GM18511 (cell line): ENCODE measurements around the gene HOXC9.

Source experiments
- ATAC-seq: cut with Tn5 transposase; IDR thresholded peaks from one replicate; pipeline ENCODE4 v1.9.1; 2021; ENCODE audit warnings: mild to moderate bottlenecking, moderate library complexity; ENCODE audit not compliant: unreplicated experiment

HOXC9 gene

DNA sequence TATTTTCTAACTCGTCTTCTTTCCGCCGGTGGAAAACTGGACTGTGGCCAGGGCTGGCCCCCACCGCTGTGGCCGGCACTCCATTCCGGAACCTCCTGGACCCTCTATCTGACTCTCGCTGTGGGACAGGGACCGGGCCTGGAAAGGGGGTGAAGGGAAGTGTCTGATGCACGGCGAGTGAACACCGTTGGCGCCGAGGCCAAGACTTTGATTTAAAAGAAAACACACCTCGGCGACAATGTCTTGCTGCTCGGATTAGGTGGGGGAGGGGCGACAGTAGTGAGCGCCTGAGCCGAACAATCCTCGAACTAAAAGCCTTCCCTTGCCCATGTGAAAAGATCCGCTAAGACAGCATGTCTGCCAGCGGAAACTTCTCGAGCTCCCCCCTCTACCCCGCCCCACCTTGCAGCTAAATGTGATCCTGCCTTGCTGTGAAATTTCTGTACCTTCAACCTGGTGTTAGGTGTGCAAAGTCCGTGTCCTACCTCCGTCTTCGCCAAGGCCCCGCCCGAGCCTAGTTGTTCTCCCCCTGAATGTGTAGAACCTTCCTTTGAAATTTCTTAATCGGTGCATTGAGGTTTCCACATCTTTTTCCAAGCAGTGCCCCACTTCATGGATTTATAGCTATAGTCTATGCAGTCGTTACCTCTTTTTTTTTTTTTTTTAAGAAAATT lies 24.3 kb upstream of the HOXC9 start:
- no peak for ATAC-seq

DNA sequence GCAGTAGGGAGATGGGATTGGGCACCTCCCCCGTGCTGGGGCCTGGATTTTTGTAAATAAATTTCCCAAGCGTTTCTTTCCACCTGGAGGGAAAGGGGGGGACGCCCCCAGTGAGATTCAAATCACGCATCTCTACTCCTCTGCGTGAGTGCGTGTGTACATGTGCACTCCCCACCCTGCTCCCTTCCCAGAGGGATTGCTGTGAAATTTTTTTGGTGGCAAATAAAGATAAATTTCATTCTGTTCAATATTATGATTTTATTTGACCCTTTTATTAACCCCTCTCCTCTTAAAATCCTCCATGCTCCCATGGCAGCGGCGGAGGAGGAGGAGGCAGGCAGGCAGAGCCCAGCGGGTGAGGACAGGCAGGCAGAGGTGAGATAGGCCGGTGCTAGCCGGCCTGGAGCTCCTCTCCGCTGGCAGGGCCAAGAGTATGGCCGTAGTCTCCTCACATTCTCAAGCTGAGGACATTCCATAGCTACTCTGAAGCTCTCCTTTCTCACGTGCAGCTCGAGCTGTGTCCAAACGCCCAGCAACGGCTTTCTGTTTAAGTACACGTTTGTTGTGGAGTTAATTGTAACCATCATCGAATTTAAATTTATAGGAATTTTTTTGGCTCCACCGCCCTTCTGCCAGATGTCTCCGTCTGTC lies 23.7 kb upstream of the HOXC9 start:
- no peak for ATAC-seq

DNA sequence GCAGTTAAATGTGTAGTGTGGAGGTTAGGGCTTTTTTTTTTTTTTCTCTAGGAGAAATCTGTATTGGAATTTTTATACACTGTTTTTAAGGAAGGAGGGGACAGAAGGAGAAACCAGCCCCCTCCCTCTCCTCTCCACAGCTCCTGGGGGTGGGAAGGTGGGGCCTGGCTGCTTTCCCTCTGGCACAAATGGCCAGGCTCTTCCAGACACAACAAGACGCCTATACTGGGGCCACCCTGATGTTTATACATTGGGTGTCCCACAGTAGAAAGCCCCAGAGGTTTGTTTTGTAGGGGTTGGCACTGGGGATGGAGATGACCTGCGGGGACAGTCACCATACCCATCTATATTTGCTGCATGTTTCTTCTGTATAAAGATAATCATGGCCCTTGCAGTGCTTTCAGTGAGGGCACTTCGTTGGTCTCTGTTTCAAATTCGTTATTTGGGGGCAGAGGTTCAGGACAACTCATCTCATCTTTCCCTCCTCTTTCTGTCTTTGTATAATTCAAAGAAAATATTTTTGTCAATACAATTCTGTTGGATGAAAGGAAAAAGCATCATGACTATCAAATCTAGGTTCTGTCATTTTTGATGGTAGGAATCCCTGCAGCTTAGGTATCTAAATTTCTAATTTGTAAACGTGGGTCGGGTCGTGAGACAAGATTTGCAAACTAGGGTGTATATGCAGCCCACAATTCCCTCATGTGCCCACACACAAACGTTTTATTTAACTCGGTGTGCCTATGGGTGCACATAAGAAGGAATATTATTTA lies 23.0 kb upstream of the HOXC9 start:
- ATAC-seq = no peak

- no peak for ATAC-seq
Observed at GRCh38 chr12:53977596-53978445, 22.1 kb upstream of the HOXC9 start.

DNA sequence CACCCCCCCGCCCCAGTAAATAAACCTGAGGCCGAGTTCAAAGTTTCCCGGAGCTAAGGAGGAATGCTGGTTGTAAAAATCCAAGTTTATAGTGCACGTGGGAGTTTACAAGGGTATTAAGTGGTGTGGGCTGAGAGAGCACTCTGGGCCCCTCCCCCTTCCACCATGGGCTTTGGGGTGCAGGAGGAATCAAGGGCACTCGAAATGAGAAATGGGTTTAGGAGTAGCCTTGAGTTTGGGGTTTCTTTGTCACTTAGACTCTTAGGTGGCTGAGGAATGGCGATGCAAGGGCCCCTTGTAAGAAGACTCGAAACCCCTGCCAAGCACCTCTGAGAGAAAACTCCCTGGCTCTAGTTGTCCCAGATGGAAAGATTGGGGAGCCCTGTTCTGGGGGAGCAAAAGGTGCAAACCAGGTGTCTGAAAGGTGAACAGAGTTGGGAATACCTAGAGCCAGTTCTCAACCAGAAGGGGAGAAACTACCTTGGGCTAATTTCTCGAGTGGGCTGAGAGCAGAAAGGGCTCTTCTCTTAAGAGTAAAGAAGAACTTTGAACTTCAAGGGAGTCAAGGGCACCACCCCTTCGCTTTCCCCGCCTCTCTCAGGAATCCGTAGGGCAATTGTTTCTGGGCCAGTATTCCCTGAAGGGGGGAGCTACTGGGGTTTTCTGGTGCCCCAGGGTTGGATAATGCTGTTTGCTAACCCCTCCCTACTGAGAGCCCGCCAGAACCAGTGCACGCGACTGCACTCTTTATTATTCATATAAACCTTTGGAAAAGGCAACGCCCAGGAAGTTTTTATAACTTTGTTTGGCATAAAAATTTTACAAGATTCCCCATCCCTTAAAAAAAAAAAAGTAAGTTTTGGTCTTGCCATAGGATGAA lies 21.2 kb upstream of the HOXC9 start:
- no peak for ATAC-seq

- no peak for ATAC-seq
Observed at GRCh38 chr12:53980104-53980801, 19.7 kb upstream of the HOXC9 start.

DNA sequence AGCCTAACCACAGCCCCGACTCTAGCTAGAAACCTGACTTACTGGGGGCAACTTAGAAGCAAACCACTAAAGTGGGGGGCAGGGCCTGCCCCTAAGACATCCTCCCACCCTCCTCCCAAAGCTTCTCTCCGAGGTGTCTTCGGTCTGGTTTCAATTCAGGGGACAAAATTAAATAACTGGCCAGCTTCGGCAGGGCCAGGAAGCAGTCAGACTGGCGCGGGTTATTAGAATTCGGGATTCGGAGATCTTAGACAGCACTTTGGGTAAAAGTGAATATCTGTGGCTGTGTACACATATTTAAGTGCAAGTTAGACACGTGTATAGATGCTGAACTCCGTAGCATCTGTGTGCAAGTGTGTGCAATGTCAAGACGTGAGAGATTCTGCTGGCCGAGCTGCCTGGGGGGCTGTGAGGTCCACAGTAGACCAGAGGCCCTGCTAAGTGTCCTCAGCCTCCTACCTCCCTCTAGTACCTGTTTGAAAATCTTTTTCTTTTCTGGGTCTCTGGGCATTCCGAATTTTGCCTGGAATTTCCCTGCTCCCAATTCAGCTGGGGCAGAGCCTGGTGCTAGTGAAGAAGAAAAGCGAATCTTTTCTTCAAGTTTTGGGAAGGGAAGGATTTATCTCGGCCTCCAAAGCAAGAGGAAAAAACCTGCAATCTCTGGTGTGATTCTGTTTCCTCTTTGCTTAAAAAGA lies 19.0 kb upstream of the HOXC9 start:
- ATAC-seq = no peak

DNA sequence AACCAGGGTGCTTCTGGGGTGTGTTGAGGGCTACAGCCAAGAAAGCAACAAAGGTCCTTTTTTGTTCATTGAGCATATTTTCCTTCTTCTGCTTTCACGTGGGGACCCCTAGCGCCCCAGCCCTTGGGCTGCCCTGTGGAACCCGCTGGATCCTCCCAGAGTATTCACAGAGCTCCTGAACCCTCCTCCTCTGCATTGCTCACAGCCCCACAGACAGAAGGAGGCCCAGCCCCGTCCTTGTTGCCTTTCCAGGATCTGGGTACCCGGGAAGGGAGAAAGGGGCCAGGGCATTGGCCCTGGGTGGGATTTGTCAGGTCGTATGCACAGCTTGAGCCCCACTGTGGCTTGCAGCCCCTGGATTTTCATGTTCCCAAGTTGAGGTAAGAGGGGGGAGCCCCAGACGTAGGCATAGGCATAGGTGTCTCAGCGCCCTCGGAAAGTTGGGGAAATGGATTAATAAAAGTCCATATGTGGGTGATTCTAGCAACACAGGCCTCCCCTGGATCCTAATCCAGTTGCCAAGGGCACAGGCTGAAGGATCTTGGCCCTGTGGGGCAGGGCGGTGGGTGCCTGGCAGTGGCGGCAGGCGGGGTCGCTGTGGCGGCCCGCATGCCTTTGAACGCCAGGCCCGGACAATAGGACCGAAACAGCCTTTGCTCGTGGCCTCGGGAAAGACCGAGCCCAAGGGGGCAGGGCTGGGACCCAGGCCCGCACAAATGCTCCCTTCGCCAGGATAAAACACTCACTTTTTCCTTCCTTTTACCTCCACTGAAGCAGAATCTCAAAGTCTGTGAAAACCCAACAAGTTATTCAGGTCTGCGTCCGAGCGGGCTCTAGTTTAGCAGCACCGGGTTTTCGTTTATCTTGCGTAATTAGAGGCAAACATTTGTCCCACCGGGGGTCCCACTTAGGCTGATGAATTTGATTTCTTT lies 18.1 kb upstream of the HOXC9 start:
- ATAC-seq = no peak

GRCh38 chr12:53982648-53983567 lies 17.1 kb upstream of the HOXC9 start:
- ATAC-seq = no peak

- ATAC-seq = no peak
Observed at GRCh38 chr12:53983568-53983949, 16.4 kb upstream of the HOXC9 start.

DNA sequence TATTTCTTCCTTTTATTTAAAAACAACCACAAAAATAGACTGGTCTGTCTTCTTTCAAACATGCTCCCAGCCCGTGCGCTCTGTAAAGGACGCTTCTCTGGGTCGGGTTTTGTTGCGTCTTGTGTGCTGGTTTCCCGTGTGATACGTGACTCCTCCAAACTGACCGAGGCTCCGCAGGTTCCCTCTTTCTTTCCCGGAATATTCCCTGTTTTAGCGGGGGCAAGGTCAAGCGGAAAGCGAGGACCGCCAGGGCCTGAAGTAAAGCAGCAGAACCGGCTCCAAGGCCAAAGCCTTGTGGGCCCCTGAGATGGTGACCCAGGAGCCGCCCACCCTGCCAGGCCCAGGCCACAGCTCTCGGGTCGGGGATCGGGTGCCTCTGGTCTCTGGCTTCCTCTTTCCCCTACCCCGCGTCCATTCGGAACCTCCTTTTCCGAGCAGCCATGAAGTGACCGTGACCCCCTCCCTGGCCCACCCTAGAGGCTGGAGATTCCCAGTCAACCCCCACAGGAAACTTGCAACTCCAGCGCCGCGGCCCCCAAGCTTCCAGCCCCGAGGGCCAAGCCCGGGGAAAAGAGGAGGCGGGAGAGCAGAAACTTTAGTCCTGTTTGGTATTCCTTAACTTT lies 15.9 kb upstream of the HOXC9 start:
- ATAC-seq = no peak

DNA sequence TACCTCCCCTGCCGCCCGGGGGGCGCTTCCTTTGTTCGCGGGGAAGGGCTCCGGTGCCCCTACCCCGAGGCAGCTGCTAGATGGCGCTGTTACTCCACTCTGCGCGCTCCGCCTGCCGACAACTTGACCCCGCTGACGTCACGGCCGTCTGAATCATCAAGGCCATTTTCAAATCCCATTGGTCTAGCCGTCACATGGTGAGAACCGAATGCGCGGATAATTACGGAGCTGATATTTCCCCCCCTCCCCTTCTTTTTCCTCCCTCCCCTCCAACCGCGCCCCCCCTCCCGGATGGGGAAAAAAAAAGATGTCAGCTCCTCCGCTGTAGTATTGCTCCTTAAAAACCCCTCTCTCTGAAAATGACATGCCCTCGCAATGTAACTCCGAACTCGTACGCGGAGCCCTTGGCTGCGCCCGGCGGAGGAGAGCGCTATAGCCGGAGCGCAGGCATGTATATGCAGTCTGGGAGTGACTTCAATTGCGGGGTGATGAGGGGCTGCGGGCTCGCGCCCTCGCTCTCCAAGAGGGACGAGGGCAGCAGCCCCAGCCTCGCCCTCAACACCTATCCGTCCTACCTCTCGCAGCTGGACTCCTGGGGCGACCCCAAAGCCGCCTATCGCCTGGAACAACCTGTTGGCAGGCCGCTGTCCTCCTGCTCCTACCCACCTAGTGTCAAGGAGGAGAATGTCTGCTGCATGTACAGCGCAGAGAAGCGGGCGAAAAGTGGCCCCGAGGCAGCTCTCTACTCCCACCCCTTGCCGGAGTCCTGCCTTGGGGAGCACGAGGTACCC lies 14.9 kb upstream of the HOXC9 start, which contains the start of gene HOXC10:
TSS of gene HOXC10 (plus strand) at position 246 of the 791 bp plus-strand sequence. CDS start at position 360, 114 bp downstream.
- ATAC-seq = peak; percentile 52

GRCh38 chr12:53985692-53985993 lies 14.3 kb upstream of the HOXC9 start:
- ATAC-seq = no peak

GRCh38 chr12:53985994-53986685 lies 13.8 kb upstream of the HOXC9 start:
- ATAC-seq = no peak
